HG02943 (cell line): ENCODE measurements around the gene ASB10.

Experiments used
- ATAC-seq: cut with Tn5 transposase; IDR thresholded peaks from one replicate; pipeline ENCODE4 v1.9.1; 2021; ENCODE audit warnings: mild to moderate bottlenecking, low read depth, moderate library complexity; ENCODE audit not compliant: unreplicated experiment

ASB10 gene

DNA sequence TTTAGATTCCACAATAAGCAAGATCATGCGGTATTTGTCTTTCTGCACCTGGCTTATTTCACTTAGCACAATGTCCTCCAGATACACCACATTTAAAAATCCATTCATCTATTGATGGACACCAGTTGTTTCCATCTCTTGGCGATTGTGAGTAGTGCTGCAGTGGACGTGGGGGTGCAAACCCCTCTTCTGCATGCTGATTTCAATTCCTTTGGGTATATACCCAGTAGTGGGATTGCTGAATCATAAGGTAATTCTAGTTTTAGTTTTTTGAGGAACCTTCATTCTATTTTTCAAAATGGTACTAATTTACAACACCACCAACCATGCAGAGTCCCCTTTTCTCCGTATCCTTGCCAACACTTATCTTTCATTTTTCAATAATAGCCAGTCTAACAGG, 2.0 kb upstream of the ASB10 start:
- ATAC-seq = no peak

GRCh38 chr7:151188252-151188542, 1.1 kb upstream of the ASB10 start:
- no peak for ATAC-seq

DNA sequence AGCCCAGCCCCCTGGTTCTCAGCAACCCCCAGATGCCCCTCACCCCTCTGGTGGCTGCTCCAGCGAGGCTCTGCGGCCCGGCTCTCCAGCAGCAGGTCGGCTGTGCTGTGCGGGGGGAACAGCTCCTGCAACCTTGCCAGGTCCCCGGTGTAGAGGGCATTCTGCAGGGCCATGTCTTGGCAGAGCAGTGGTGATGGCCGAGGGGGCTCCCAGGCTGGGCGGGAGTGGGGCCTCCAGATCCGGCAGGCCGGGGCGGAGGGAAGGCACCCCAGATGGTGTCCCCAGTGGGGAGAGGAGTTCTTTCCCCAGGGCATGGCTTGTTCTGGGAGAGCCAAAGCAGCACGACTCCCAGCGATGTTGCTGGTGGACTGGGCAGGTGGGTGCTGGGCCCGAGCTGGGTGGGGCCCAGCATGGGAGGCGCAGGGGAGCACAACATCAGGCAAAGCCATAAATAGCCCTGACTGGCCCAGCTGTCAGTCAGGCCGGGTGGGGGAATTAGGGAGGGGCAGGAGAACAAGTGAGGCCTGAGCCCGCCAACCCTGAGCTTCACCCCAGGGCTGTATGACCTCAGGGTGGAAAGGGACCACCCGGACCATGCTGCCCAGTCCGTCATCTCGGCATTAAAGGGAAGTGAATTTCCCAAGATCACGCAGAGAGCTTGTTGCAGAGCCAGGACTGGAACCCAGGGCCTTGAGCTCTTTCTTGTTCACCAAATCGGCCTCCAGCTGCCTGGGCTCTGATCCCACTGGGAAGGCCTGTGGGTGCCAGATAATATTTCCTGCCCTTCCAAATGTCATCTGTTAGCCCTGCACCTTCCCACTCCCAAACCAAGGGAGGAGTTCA, 580 bp upstream of the ASB10 start:
- ATAC-seq = no peak

DNA sequence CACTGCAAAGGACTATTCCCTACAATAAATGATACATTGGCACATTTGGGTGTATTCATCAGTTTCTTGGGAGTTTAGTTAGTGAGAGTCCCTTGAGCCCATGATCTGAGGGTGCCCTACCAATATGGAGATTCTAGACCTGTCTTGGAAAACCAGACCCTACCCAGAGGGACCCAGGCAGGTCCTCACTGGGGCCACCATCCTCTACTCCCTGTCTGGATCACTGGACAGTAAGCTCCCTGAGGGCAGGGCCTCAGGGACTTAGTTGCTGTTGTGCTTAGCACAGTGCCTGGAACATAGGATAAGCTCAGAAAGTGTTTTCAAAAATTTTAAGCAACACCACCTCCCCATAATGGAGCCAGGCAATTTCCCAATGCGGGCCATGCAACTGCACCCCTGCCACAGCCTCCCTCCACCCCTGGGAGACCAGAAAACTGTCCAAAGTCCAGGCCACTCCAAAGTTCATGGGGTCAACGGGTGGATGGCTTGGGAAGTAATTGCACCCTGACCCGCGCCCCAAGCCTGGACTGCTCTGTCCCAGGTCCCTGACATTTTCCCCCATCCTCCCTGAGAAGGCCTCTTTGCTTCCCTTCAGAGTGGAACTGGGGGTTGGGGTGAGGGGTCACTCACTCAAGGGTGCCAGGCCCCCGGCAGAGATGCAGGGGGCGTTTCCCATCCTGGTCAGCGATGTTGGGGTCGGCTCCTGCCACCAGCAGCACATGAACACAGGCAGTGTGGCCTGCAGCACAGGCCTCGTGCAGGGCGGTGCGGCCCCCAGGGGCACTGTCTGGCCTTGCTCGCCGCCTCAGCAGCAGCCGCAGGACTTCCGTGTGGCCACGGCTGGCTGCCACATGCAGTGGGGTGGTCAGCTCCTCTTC, 1.0 kb downstream of the ASB10 start:
- ATAC-seq = no peak

GRCh38 chr7:151181011-151181431, 6.0 kb downstream of the ASB10 start:
- ATAC-seq = no peak

DNA sequence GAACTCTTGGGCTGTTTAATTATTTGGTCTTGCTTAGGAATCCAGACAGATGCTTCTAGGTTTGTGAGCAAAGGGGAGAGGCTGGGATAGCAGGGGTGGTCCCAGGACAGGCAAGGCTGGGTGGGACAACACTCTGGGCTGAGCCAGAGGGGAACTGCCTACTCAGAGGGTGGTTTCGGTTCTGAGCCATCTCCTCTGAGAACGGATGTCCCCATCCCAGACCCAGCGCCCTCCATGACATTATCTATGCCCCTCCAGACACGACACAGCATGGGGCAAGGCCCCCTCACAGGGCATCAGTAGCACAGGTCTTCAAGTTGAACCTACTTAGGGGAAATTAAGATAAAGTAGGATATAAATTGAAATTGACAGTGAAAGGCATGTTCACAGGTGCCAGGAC, 7.1 kb downstream of the ASB10 start:
- no peak for ATAC-seq

DNA sequence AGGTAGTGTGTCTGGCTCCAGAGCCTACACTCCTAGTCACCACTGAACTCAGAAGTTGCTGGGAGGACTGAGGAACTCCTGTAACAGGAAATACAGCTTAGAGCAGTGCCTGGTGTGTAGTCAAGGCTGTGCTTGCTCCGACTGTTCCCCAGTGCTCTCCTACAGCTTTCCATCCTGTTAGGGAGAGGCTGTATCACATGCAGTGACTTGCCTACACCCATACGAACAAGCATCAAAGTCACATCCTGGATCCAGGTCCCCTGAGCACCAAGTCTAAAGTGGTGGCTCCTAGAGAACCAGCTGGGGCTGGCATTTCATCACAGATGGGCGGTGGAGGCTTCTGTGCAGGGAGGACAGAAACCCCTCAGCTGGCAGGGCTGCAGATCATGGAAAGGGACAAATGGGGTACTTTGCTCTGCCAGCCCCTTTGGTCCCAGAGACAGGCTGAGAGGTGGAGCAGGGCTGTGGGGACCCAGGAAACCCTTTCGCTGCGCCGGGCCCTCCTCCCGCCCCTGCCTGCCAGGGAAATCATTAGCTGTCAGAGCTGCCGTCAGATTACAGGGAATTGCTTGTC, 7.7 kb downstream of the ASB10 start:
- ATAC-seq = no peak

DNA sequence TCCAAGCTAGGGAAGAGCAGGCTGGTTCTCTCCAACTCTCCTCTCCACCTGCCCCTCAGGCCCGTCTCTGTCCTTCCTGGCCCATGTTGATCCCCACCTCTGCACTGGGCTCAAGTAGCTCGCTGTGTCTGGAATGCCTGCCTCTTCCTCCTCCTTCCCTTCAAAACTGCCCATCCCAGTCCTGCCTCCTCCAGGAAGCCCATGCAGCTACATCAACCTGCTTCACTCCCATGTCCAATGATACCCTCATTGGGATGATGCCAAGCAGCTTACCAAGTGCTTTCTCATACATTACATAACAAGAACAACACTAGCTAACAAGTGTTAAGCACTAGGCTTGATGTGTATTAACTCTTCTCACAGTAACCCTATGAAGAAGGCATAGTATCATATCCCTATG, 8.2 kb downstream of the ASB10 start:
- ATAC-seq = no peak

DNA sequence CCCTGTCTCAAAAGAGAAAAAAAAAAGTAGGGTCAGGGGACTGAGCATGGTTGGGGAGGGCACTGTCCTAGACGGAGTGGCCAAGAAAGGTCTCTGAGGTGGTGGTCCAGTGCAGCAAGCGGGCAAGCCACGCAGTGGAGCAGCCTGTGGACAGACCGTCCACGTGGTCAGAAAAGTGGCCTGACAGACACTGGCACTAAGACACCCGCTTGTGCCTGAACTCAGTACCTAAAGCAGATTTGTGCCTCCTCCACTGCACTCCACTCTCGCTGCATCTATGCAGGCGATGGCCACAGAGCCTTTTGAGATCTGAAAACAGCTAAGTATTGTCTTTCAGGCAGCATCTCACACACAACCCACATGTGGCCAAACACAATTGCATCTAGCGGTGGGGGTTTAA, 8.8 kb downstream of the ASB10 start:
- no peak for ATAC-seq

- ATAC-seq = no peak
These were observed 9.7 kb downstream of the ASB10 start for GRCh38 chr7:151177310-151177709.

DNA sequence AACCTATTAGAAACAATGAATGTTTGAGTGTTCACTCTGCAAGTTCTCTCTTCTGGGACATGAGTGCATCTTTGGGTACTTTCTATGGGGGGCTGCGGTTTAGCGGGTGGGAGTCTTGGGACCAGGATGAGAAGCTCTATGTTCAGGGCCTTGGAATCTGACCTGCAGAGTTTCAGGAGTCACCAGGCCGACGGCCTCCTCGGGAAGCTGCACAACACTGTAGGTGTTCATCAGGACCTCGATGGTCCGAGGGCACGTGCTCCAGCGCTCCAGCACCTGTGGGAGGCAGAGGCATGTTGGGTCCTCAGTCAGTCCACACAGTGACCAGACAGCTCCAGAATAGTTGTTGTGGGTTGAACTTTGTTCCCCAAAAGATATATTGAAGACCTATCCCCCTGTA, 10.6 kb downstream of the ASB10 start:
- no peak for ATAC-seq

DNA sequence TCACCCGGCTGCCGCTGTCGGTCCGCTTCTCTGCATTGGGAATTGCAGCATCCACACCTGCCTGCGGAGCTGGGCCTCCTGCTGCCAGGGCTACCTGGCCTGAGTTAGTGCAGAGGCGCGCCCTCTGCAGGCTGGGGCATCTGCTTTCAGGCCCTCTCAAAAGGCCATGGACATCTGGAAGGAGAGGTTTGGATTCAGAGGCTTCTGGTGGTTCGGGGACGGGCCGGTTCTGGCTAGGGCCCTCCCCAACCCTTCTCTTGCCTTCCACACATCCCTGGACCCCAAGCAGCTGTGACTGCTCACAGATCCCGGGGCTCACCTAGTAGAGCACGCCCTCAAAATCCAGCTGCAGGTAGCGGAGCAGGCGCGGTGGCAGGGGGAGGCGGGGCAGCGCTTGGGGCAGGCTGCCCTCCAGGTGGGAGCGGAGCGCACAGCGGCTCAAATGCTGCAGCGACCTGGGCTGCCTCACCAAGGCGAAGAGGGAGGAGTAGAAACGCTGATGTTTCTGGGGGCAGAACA, 11.2 kb downstream of the ASB10 start:
- ATAC-seq = no peak

DNA sequence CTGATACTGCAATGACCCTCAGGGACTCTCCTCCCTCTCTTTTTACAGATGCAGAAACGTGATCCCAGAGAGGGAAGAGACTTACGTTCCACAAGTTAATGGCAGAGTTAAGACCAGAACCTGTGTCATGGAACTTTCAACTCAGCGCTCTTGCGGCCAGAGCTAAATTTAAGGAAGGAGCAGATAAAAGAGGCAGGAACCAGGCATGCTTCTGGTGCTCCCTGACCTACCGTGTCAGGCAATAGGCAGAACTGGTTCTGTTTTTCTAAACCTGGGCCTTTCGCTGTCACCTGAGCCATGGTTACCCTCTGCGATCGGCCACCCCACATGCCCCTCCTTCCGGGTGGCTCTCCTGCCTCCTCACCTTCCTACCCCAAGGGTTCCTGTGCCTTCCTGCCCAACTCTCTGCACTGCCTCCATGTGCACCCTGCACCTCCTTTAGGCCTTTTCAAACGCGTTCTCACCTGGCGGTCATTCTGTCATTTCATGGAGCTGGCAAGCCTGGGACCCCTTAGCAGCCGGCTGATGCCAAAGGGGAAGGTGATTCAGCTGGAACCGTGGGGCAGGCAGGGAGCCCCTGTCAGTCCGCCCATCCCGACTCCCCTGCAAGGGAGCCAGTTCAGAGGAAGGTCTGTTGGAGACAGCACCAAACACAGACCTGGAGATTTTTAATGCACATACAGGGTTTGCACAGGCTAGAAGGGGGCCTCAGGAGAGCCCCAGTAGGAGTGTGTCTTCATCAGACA, 11.8 kb downstream of the ASB10 start:
- no peak for ATAC-seq

DNA sequence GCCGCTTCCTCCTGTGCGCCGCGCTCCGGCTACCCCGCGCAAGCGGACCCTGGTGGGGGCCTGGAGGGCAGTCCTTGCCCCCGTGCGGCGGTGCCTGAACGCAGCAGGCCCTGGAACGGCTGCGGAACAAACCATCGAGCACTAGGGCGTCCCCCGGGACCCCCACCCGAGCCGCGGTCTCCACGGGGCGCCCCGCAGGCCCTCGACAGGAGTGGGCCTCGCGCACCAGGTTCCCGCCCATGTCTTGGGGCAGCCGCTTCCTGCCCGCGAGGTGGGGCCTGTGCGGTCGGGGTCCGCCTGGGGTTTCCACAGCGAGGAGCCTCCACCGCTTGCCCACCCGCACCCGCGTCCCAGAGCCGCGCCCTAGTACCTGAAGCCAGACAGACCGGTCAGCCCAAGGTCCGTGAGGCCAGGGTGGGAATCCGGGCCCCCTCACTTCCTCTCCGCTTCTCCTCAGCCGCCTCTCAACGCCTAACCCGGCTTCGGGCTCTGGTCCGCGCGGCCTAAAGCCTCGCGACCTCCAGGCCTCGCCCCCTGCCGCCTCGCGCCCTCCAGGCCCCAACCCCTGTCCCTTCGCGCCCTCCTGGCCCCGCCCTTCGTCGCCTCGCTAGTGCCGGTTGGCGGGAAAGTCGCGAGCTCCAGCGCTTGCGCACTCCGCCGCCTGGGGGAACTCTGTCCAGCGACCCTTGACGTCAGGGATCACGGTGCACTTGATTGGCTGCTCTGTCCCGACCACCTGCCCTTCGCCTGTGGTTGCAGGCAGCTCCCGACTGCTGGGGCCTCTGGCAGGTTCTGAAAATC, 12.6 kb downstream of the ASB10 start:
- ATAC-seq = no peak

GRCh38 chr7:151173386-151174245, 13.4 kb downstream of the ASB10 start:
- ATAC-seq = no peak

DNA sequence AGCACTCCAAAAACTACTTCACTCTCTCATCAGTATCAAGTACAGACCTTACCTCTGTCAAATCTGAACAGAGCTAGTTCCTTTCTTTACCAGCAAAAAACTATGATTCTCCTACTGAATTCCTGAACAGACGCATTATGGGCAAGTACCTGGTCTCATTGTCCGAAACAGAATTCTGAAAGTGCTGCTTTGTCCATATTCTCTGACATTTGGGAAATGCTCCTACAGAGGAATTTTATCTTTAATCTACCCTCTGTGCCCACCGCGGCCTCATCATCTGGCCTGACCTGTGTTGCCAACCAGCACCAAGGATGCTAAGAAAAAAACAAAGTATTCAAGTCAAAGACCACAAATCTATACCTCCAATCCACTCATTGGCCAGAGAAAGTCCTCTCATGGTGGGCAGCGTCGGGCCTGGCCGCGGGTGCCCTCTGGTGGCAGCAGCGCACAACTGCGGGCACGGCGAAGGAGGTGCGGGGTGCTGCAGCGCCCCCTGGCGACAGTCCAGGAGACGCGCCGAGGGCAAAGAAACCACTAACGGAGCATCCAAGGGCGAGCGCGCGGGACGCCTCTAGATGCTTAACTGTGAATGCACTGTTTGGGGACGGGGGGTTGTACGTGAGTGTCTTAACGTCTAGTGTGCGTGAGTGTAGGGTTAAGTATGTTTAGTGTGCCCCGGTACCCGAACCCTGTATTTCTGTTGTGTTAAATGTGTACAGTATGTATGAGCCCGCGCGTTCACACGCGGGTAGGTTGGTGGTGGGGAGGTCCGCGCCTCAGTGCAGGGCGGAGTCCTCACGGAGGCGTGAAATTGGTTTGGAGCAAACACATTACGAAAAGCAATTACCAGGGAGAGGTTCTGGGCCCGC, 14.5 kb downstream of the ASB10 start:
- peak; percentile 74 for ATAC-seq

GRCh38 chr7:151168787-151169162, 18.3 kb downstream of the ASB10 start:
- ATAC-seq = no peak
